ENCODE measurements around the gene WDFY2. TPM values are rescaled to one million over a fixed set of nuclear protein-coding genes. Genes with fewer than 3 reads are reported as not detected.

The WDFY2 gene
- total RNA-seq (10 to 100 TPM in 1 of 9 donors, 1 to 10 TPM in 8; 3.9 to 12.6 (median 7.4) TPM), polyA plus RNA-seq (1 to 10 TPM; 2.0 to 4.9 TPM)
- long read RNA-seq, donor 1, full-length matches to known transcripts = 8 of 22 reads
- long read RNA-seq, donor 1, partial matches to known transcripts = 3 of 22 reads
- long read RNA-seq, donor 1, other reads (novel, unspliced or antisense) = 11 of 22 reads
- long read RNA-seq, donor 2, full-length matches to known transcripts = 50 of 73 reads
- long read RNA-seq, donor 2, partial matches to known transcripts = 6 of 73 reads
- long read RNA-seq, donor 2, other reads (novel, unspliced or antisense) = 17 of 73 reads
- long read RNA-seq, donor 3, full-length matches to known transcripts = 7 of 20 reads
- long read RNA-seq, donor 3, partial matches to known transcripts = 1 of 20 reads
- long read RNA-seq, donor 3, other reads (novel, unspliced or antisense) = 12 of 20 reads

- H3K27ac ChIP-seq = peak within 1 kb of the TSS; percentile 68 to 96 (median 88)
- no peaks in the 10 kb centered on the region for H3K36me3 ChIP-seq
- no peaks in the 10 kb centered on the region for H3K27me3 ChIP-seq
- peaks cover 0 to 46% (median 12%) of the 10 kb centered on the region in 12 donors for H3K4me1 ChIP-seq
- ATAC-seq (peak; percentile 95 to 98 (median 97)), DNase-seq (peak; percentile 100)
- intact Hi-C loops (cut with DNase I) = loop anchor here (1.0 to 10.0 kb wide), 21 partner anchors 81 to 611 kb away; partner anchors contain the start of genes INTS6 (in 9 of the 10), DHRS12 (in 4 of the 10), ALG11 (in 1 of the 10) and ATP7B (in 1 of the 10)
- H3K9me3 ChIP-seq = no peaks in the 10 kb centered on the region
- H3K4me3 ChIP-seq = peak within 1 kb of the TSS; percentile 76 to 96 (median 94)
- TF ChIP-seq CTCF (IDR thresholded peaks at IDR 0.05) (peak in 7 of 12 donors; percentile 4 to 45 (median 28)), POLR2A (IDR thresholded peaks at IDR 0.05) (peak in 1 of 2 donors; percentile 92)
- 0 to 1% (median 0%) methylated on average over 32 to 81 of the region's 81 CpGs for WGBS, 4 donors
Observed at GRCh38 chr13:51583875-51584730, at the start of gene WDFY2. WDFY2 (plus strand) TSS chr13:51584462; CDS start chr13:51584688, 226 bp downstream.

GRCh38 chr13:51538591-51539179 is 45.6 kb upstream of the WDFY2 start:
- H3K36me3 ChIP-seq = no peaks in the 10 kb centered on the region
- H3K27me3 ChIP-seq = no peaks in the 10 kb centered on the region
- no peaks in the 10 kb centered on the region for H3K9me3 ChIP-seq
- H3K4me3 ChIP-seq = no peak overlapping the region
- WGBS, 4 donors = 78 to 82% (median 80%) methylated on average over 9 of the region's 9 CpGs
- no peak for TF ChIP-seq POLR2A (IDR thresholded peaks at IDR 0.05)
- TF ChIP-seq CTCF (IDR thresholded peaks at IDR 0.05) = no peak
- DNase-seq (no peak), ATAC-seq (no peak)
- H3K4me1 ChIP-seq = peaks cover 0 to 35% (median 6%) of the 10 kb centered on the region in 12 donors
- peak overlapping the region in 4 of 12 donors; percentile 22 to 67 (median 50) for H3K27ac ChIP-seq
- intact Hi-C loops (cut with DNase I) = no loop called here

- Histone ChIP-seq H3K27me3 (no peaks in the 10 kb centered on the region), H3K4me3 (no peak overlapping the region), H3K36me3 (no peaks in the 10 kb centered on the region), H3K9me3 (no peaks in the 10 kb centered on the region), H3K4me1 (peaks cover 0 to 23% (median 6%) of the 10 kb centered on the region in 12 donors), H3K27ac (peak overlapping the region in 10 of 12 donors; percentile 2 to 67 (median 28))
- peak in 2 of 4 donors; percentile 34 to 59 for ATAC-seq
- DNase-seq = no peak
- no peak for TF ChIP-seq POLR2A (IDR thresholded peaks at IDR 0.05)
- TF ChIP-seq CTCF (IDR thresholded peaks at IDR 0.05) = no peak
- intact Hi-C loops (cut with DNase I) = no loop called here
- 67 to 77% (median 71%) methylated on average over 2 of the region's 2 CpGs for WGBS, 4 donors
Observed at GRCh38 chr13:51539887-51540286, 44.4 kb upstream of the WDFY2 start.
